ENCODE results near the gene PCDHGA6. TPM values are rescaled to one million over a fixed set of nuclear protein-coding genes. Genes with fewer than 3 reads are reported as not detected.

PCDHGA6 gene
- total and polyA plus RNA-seq, 2 of the 8 experiments (the other 6 are each of a cell fraction or from before 2014, with no cell fraction given) = 1.4 to 2.0 TPM

DNA sequence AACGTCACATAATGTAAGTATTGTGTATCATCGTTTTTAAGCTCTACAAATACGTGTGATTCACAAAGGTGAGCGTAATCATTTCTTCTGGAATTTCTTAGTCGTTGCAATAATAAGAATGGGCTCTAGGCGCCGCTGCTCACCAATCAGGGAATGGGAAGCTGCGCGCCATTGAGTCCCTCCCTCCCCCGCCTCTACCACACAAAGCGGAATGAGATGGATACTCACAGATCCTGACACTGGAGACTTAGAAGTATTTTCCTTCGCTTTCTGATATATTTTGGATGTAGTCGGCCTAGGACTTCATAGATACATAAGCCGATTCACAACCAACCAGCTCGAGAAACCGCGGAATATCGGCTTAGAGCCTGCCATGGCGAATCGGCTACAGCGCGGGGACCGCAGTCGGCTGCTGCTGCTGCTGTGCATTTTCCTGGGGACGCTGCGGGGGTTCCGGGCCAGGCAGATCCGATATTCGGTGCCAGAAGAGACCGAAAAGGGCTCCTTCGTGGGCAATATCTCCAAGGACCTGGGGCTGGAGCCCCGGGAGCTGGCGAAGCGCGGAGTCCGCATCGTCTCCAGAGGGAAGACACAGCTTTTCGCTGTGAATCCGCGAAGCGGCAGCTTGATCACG, 47.3 kb downstream of the PCDHGA6 start, which contains the start of gene PCDHGA11:
TSS of gene PCDHGA11 (plus strand) at position 197 of the 634 bp plus-strand sequence. CDS start at position 374, 177 bp downstream.
- DNase-seq (ENCODE audit: low read depth in 1 of 2, low spot score in 2 of 2) (peak in 1 of 2 experiments; percentile 91), FAIRE-seq (peak; percentile 84)
- no peaks in the 10 kb centered on the region for H3K23me2 ChIP-seq (ENCODE audit: low read depth, low read length)
- no peak within 1 kb of the TSS; a peak in 1 of 7 replicates for H3K9ac ChIP-seq (replicated peaks in 1 of 4; ENCODE audit: extremely low read depth in 1 of 4, low read depth in 3 of 4, low read length in 3 of 4)
- H3K4me3 ChIP-seq (ENCODE audit: extremely low read depth in 1 of 4, insufficient read depth in 2 of 4, low read depth in 3 of 4, low read length in 4 of 4) = peak within 1 kb of the TSS; percentile 15 to 52 (median 32); a peak in 6 of 8 replicates
- H4K5ac ChIP-seq (ENCODE audit: insufficient read length, low read depth, low read length) = peak within 1 kb of the TSS; percentile 74
- H2AK5ac ChIP-seq (ENCODE audit: low read depth, low read length) = no peak within 1 kb of the TSS
- H3K79me2 ChIP-seq (ENCODE audit: control insufficient read depth in 1 of 2, insufficient read depth in 2 of 2, low read length in 2 of 2) = no peaks in the 10 kb centered on the region; a peak in 1 of 4 replicates
- WGBS, 2 experiments (ENCODE audit: extremely low coverage in 1 of 2, insufficient coverage in 1 of 2, insufficient read length in 1 of 2, insufficient replicate concordance in 2 of 2, low coverage in 1 of 2, low lambda C conversion rate in 2 of 2, missing lambda C conversion rate in 1 of 2) = 67% methylated on average over 40 of the region's 42 CpGs; no CpG with 5 or more reads in 1 of the 2 experiments
- H2BK12ac ChIP-seq (ENCODE audit: low read depth, low read length) = no peak within 1 kb of the TSS
- H3K9me3 ChIP-seq (ENCODE audit: insufficient read depth in 2 of 2, low read depth in 1 of 2, low read length in 1 of 2) = peaks cover 36 to 39% of the 10 kb centered on the region in 2 experiments
- peak within 1 kb of the TSS; percentile 35 to 48; a peak in 3 of 4 replicates for H3K4me2 ChIP-seq (ENCODE audit: insufficient read depth in 1 of 2, low read depth in 2 of 2, low read length in 2 of 2)
- no peak within 1 kb of the TSS for H3K23ac ChIP-seq (ENCODE audit: insufficient read length)
- H3K14ac ChIP-seq (ENCODE audit: insufficient read length) = no peak within 1 kb of the TSS
- H2BK120ac ChIP-seq (replicated peaks; ENCODE audit: low read depth, low read length) = no peak within 1 kb of the TSS
- H3K56ac ChIP-seq (replicated peaks; ENCODE audit: insufficient read length, low read depth, low read length) = no peak within 1 kb of the TSS
- no peak within 1 kb of the TSS for H4K91ac ChIP-seq (replicated peaks; ENCODE audit: insufficient read length, low read length)
- H2BK20ac ChIP-seq (ENCODE audit: low read length) = no peak within 1 kb of the TSS
- peaks cover 0 to 12% (median 6%) of the 10 kb centered on the region in 4 experiments; a peak in 4 of 7 replicates for H3K27me3 ChIP-seq (replicated peaks in 1 of 4; ENCODE audit: control insufficient read depth in 3 of 4, extremely low read depth in 1 of 4, insufficient read depth in 3 of 4, low read length in 3 of 4)
- POLR2A ChIA-PET (ENCODE audit: partially characterized antibody) = interaction anchor here (1.2 to 2.6 kb wide), 7 partner anchors 12 to 143 kb away, joined by 3 to 14 read pairs (median 7); no protein-coding TSS in a partner anchor
- no peaks in the 10 kb centered on the region for H4K20me1 ChIP-seq (replicated peaks in 1 of 2; ENCODE audit: control insufficient read depth in 1 of 2, insufficient read depth in 2 of 2, low read length in 2 of 2)
- H3K4me1 ChIP-seq (replicated peaks in 1 of 4; ENCODE audit: control insufficient read depth in 3 of 4, insufficient read depth in 4 of 4, low read length in 3 of 4) = no peaks in the 10 kb centered on the region; a peak in 1 of 7 replicates
- H2AFZ ChIP-seq (ENCODE audit: low read length) = no peak within 1 kb of the TSS; the same call in 1 of the 2 replicates
- no peak within 1 kb of the TSS for H3K27ac ChIP-seq (ENCODE audit: low read depth, low read length)
- no peak within 1 kb of the TSS for H4K8ac ChIP-seq (ENCODE audit: extremely low read depth, insufficient read depth, low read length)
- H3K18ac ChIP-seq (ENCODE audit: extremely low read depth, low read length) = no peak within 1 kb of the TSS
- CTCF ChIA-PET (ENCODE audit: partially characterized antibody) = interaction anchor here (0.6 to 23.3 kb wide), 53 partner anchors 8 to 335 kb away, joined by 3 to 1236 read pairs (median 5); partner anchors contain the start of genes PCDHB10, PCDHB11, PCDHB14 and PCDHB15
- H3K79me1 ChIP-seq (ENCODE audit: low read depth, low read length) = no peaks in the 10 kb centered on the region
- no peak within 1 kb of the TSS for H2BK5ac ChIP-seq (ENCODE audit: low read depth, low read length)
- H2BK15ac ChIP-seq (ENCODE audit: low read length) = no peak within 1 kb of the TSS
- no peak within 1 kb of the TSS for H3K4ac ChIP-seq (replicated peaks; ENCODE audit: insufficient read length, low read depth, low read length)
- H3K36me3 ChIP-seq (ENCODE audit: control insufficient read depth in 2 of 4, insufficient read depth in 4 of 4, low read length in 3 of 4) = peaks cover 0 to 27% (median 3%) of the 10 kb centered on the region in 4 experiments; a peak in 3 of 8 replicates
- no peak for TF ChIP-seq KDM5A (IDR thresholded peaks at IDR 0.05; ENCODE audit: low read length)
- peak; percentile 88 to 90 for TF ChIP-seq RAD21 (IDR thresholded peaks at IDR 0.05 in 1 of 2, conservative IDR thresholded peaks at IDR 0.05 in 1 of 2; ENCODE audit: low read depth in 2 of 2, low read length in 2 of 2)
- no peak for TF ChIP-seq PHF8 (conservative IDR thresholded peaks at IDR 0.05; ENCODE audit: low read depth, low read length)
- TF ChIP-seq EGR1 (IDR thresholded peaks at IDR 0.05; ENCODE audit: borderline replicate concordance, low read depth, low read length) = no peak
- no peak for TF ChIP-seq RBBP5 (IDR thresholded peaks at IDR 0.05; ENCODE audit: borderline replicate concordance, low read depth, low read length)
- TF ChIP-seq, protein P1, sequence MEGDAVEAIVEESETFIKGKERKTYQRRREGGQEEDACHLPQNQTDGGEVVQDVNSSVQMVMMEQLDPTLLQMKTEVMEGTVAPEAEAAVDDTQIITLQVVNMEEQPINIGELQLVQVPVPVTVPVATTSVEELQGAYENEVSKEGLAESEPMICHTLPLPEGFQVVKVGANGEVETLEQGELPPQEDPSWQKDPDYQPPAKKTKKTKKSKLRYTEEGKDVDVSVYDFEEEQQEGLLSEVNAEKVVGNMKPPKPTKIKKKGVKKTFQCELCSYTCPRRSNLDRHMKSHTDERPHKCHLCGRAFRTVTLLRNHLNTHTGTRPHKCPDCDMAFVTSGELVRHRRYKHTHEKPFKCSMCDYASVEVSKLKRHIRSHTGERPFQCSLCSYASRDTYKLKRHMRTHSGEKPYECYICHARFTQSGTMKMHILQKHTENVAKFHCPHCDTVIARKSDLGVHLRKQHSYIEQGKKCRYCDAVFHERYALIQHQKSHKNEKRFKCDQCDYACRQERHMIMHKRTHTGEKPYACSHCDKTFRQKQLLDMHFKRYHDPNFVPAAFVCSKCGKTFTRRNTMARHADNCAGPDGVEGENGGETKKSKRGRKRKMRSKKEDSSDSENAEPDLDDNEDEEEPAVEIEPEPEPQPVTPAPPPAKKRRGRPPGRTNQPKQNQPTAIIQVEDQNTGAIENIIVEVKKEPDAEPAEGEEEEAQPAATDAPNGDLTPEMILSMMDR (IDR thresholded peaks at IDR 0.05; ENCODE audit: control extremely low read depth in 1 of 3, insufficient read depth in 1 of 3, low read depth in 1 of 3, low read length in 3 of 3) = peak; percentile 59 to 77 (median 75)
- TF ChIP-seq TEAD4 (IDR thresholded peaks at IDR 0.05; ENCODE audit: low read depth, low read length) = peak; percentile 30; the same call in 1 of the 2 replicates

Measured in H1 (cell line).